HG02884 (cell line): ENCODE measurements around the gene DGAT2.

ENCODE experiments used
- ATAC-seq: cut with Tn5 transposase; IDR thresholded peaks from one replicate; pipeline ENCODE4 v1.9.1; 2021; ENCODE audit warnings: mild to moderate bottlenecking, moderate library complexity; ENCODE audit not compliant: unreplicated experiment

The DGAT2 gene

GRCh38 chr11:75777461-75778110, 9.0 kb downstream of the DGAT2 start:
- ATAC-seq: no peak

GRCh38 chr11:75778962-75779361, 10.4 kb downstream of the DGAT2 start:
- ATAC-seq: no peak

GRCh38 chr11:75779960-75780359, 11.4 kb downstream of the DGAT2 start:
- ATAC-seq: no peak

GRCh38 chr11:75780888-75781287, 12.3 kb downstream of the DGAT2 start:
- ATAC-seq: no peak

GRCh38 chr11:75781296-75781695, 12.7 kb downstream of the DGAT2 start:
- ATAC-seq: no peak

GRCh38 chr11:75781831-75782230, 13.3 kb downstream of the DGAT2 start:
- ATAC-seq: no peak

- ATAC-seq: no peak
These were observed 14.1 kb downstream of the DGAT2 start for GRCh38 chr11:75782540-75783263.

GRCh38 chr11:75783416-75784084, 15.0 kb downstream of the DGAT2 start:
- ATAC-seq: no peak

- no peak for ATAC-seq
These were observed 15.5 kb downstream of the DGAT2 start for GRCh38 chr11:75784085-75784478.

- no peak for ATAC-seq
These were observed 15.9 kb downstream of the DGAT2 start for GRCh38 chr11:75784506-75784905.

GRCh38 chr11:75785187-75785586, 16.6 kb downstream of the DGAT2 start:
- ATAC-seq: no peak

- ATAC-seq: no peak
These were observed 17.6 kb downstream of the DGAT2 start for GRCh38 chr11:75786101-75786736.

GRCh38 chr11:75789521-75789920, 20.9 kb downstream of the DGAT2 start:
- no peak for ATAC-seq

GRCh38 chr11:75790986-75791385, 22.4 kb downstream of the DGAT2 start:
- no peak for ATAC-seq

GRCh38 chr11:75792127-75792731, 23.7 kb downstream of the DGAT2 start:
- no peak for ATAC-seq

- no peak for ATAC-seq
These were observed 24.6 kb downstream of the DGAT2 start for GRCh38 chr11:75792997-75793800.

- ATAC-seq: no peak
These were observed 25.4 kb downstream of the DGAT2 start for GRCh38 chr11:75793966-75794365.

- ATAC-seq: no peak
These were observed 26.9 kb downstream of the DGAT2 start for GRCh38 chr11:75795276-75796090.

- no peak for ATAC-seq
These were observed 27.5 kb downstream of the DGAT2 start for GRCh38 chr11:75796091-75796435.

GRCh38 chr11:75797116-75797515, 28.5 kb downstream of the DGAT2 start:
- no peak for ATAC-seq
